ENCODE data around the gene SEPTIN1.
"Not testable (repeated sequence)": the region's sequence is repeated elsewhere in the genome, so short reads cannot be mapped to it uniquely, and the experiment has no call there.

The SEPTIN1 gene

DNA sequence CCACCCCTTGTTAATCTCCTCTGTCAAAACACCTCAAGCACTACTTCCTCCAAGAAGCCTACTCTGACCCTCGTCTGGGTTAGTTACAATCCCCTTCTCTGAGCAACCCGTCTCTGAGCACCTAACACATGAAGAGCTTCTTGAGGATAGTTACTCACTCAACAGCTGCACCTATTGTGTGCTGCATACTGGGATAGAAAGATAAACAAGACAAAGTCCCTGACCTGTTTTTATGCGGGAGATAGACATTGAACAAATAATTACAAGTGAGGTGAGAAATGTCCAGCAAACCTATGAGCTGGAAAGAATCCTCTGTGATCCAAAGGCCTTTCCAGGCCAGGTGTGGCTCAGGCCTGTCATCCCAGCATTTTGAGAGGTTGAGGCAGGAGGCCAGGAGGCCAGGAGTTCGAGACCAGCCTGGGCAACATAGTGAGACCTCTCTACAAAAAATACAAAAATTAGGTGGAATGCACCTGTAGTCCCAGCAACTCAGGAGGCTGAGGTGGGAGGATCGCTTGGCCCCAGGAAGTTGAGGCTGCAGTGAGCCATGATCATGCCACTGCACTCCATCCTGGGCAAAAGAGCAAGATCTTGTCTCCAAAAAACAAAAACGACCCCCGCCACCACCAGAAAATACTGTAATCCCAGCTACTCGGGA lies 19.5 kb upstream of the SEPTIN1 start:
- no peak for DNase-seq (ENCODE audit: low read depth)

DNA sequence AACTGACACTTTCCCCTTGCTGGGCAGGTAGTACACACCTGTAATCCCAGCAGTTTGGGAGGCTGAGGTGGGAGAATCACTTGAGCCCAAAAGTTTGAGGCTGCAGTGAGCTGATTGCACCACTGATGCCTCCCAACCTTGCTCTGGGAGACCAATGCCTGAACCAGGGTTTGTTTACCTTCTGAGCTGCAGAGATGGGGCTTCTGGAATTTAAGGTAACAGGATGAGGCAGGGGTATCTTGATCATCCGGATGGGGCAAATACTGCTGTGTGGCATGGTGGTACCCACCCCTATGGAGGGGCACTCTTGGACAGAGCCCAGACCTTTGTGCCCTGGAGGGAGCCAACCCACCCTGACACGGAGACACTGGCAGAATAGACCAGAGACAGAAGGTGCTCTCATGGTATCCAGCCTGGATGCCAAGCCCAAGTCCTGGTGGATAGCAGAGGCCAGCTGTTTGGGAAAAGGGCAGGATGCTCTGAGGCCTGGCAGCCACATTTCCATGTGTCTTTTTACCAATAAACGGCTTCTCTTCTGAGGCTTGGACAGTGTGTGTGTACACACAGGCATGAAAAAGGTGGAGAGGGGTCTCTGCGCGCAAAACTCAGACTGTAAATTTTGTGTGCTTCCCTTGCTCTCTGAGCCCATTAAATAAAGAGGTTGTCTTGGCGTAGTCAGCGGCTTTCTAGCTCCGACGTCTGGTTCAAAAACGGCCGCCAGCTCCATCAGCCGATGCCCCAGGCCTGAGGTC lies 17.2 kb upstream of the SEPTIN1 start:
- no peak for DNase-seq (ENCODE audit: low read depth)

DNA sequence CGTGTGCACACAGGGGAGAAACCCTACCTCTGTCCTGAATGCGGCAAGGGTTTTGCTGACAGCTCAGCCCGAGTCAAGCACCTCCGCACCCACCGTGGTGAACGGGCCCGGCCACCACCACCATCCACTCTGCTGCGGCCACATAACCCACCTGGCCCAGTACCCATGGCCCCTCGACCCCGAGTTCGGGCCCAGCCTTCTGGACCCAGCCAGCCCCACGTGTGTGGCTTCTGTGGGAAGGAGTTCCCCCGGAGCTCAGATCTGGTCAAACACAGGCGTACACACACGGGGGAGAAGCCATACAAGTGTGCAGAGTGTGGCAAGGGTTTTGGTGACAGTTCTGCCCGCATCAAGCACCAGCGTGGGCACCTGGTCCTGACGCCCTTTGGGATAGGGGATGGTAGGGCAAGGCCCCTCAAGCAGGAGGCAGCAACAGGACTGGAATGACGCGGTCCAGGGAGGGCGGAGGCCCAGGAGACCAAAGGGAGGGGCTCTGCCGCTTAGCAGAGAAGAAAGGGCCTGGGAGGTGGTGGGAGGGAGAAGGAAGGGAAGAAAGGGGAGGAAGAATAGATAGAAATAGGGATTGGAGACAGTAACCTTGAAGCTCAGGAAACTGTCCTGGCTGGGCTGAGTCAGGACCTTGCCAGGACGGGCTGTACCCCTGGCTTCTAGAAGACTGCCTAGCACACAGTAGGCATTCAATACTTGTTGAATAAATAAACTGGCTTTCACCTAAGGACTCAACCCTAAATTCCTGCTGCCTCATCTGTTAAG lies 16.5 kb upstream of the SEPTIN1 start:
- no peak for DNase-seq (ENCODE audit: low read depth)

DNA sequence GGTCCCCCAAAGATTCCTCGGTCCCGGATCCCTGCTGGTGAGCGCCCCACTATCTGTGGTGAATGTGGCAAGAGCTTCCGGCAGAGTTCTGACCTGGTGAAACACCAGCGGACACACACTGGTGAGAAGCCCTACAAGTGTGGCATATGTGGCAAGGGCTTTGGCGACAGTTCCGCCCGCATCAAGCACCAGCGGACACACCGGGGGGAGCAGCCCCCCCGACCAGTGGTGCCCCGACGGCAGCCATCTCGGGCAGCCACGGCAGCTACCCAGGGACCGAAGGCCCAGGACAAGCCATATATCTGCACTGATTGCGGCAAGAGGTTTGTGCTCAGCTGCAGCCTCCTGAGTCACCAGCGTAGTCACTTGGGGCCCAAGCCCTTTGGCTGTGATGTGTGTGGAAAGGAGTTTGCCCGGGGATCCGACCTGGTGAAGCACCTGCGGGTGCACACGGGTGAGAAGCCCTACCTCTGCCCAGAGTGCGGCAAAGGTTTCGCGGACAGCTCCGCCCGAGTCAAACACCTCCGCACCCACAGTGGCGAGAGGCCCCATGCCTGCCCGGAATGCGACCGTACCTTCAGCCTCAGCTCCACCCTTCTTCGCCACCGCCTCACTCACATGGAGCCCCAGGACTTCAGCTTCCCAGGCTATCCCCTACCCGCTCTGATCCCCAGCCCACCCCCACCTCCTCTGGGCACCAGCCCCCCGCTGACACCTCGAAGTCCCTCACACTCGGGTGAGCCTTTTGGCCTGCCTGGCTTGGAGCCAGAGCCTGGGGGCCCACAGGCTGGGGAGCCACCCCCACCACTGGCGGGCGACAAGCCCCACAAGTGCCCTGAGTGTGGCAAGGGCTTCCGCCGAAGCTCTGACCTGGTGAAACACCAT lies 15.7 kb upstream of the SEPTIN1 start:
- no peak for DNase-seq (ENCODE audit: low read depth)

DNA sequence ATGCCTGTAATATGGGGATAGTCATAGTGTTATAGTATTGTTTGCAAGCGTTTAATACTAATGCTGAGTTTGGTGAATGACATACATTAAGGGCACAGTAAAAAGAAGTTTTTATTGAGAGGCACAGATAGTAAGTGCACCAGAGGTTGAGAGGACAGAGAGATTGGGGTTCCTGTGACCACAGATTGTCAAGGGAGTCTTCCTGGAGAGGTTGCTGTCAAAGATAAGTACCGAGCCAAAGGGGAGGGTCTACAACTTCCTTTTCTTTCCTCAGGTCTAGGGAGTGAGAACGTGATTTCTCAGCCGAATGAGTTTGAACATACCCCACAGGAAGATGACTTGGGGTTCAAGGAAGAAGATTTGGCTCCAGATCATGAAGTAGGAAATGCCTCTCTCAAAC lies 14.7 kb upstream of the SEPTIN1 start:
- no peak for DNase-seq (ENCODE audit: low read depth)

DNA sequence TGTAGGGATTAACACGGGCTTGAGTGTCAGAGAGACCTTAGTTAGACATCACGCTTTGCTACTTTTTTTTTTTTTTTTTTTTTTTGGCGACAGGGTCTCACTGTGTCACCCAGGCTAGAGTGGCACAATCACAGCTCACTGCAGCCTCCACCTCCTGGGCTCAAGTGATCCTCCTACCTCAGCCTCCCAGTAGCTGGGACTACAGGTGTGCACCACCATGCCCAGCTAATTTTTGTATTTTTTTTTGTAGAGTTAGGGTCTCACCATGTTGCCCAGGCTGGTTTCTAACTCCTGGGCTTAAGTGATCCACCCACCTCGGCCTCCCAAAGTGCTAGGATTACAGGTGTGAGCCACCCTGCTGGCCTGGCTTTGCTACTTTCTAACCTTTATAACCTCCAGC lies 14.3 kb upstream of the SEPTIN1 start:
- DNase-seq (ENCODE audit: low read depth), result not testable (repeated sequence)

DNA sequence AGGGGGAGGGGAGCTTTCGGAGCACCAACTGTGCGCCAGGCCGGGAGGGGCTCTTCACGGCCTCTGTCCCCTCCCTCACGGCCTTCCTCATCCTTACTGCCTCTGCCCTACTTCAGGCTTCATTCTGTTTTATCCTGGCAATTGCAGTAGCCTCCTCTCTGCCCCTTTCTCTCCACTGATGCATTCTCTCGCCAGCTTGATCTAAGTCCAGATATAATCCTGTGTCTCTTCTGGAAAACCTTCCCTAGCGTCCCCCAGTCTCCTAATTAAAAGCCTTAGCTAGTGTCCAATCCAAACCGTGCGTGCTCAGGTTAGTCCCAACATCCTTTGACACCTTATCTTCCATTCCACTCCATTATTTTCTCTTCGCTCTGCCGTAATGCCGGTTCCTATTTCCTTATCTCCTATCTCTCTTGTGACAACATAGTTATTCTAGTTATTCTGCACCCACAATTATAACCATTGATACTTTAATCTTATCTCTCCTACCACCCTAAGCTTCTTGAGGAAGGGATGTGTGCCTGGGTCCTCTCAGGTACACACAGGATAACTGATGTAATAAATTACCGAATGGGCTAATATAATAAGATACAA lies 13.7 kb upstream of the SEPTIN1 start:
- DNase-seq (ENCODE audit: low read depth), result no peak

DNA sequence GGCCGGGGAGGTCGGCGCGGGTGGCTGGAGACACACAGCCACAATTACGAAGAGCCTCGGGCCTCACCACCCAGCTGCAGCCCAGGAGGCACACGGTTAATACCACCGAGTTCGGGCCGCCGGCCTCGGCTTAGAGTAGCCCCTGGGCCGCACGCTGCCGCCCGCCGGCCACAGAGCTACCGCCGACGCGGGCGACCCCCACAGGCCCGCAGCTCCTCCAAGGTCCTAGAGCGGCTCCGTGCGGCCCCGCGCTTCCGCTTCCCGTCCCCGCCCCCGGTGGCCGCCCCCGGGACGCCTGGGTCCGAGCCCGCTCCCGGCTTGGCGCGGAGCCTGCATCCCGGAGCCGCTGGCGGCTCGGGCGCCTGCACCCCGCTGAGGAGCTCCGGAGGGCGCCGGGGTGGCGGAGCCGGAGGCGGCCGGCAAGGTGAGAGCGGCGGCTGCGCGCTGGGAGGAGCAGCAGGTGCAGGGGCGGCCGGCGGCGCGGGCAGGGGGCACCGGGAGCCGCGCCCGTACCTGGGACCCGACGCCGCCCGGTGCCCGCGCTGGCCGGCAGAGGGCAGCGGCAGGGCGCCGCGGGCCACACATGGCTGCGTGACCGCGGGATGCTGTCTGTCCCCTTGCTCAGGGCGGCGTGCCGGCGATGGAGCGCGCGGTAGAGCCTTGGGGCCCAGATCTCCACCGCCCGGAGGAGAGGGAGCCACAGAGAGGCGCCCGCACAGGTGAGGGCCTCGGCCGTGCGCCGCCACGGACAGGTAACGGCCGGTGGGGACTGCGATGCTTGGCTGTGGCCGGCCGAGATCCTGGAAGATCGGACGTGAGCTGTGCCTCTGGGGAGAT lies 13.0 kb upstream of the SEPTIN1 start, which contains the start of gene ZNF48:
TSS of gene ZNF48 (plus strand) at position 266 of the 837 bp plus-strand sequence. CDS start at position 641, 375 bp downstream.
- peak; percentile 47 for DNase-seq (ENCODE audit: low read depth)

DNA sequence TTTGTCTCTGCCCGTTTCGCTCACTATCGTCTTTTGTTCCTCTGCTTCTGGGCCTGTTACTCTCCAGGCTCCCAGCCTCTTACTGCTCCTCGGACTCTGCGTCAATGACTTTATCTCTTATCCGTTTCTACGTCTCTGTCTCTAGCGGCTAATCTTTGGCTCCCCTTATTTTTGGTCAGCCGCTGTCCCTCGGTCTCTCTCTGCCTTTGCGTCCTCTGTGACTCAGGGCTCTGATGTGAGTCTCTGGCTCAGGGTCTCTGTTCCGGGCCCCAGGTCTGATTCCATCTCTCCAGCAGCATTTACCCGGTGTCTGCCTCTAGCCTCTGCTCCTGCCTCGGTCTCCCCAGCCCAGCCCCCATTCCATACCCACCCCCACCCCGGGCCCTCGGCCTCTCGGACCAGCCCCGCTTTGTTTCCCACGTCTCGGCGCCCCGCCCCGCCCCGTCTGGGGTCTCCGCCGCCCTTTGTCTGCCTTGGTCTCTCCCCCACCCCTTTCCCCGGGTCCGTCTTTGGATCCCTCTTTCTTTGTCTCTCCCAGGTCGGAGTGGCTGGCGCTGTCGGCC lies 12.3 kb upstream of the SEPTIN1 start:
- DNase-seq (ENCODE audit: low read depth), result no peak

DNA sequence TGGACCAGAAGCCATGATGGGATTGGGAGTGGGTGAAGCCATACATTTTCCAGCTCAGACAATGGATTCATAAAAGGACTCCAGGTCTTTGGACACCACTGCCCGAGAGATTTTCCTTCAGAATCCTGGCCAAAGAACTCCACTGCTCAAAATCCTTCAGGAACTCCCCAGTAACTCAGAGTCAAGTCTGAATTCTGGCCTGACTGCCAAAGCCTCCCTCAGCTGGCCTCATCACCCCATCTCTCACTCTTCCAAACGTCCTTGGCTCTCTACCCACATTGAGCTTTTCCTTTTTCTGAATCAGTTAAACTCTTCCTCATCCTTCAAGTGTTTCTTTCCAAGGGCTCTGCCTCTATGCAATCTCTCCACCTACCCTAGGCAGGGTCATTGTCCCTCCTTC lies 1.2 kb upstream of the SEPTIN1 start:
- no peak for DNase-seq (ENCODE audit: low read depth)

DNA sequence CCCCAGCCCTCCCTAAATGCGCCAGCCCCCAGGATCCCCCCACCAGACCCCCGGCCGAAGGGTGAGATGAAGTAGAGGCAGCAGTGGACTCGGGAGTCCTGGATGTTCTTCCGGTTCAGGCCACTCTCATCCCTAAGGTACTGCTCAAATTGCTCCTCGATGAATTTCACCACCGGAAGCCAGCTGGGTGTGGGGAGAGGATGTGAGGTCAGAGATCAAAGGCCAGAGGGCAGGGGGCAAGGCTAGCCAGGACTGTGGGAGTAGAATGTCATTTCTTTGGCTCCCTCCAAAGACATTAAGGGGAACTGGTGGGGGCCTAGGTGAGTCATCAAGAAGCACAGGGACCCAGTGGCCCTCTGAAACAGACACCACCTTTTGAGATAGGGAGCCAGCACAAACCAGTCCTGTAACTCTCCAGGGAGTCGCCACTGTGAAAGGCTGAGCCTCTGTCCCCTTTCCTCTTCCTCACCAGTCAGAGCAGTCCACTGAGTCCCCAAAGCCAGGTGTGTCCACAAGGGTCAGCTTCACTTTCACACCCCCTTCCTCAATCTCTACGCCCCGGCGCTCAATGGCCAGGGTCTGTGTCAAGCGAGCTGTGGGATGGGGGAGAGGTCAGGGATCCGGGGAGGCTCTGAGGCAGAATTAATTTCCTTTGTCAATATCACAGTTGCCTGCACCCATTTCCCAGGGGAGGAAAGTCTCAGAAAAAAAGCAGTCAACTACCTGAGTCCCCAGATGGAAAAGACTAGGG lies 895 bp downstream of the SEPTIN1 start:
- no peak for DNase-seq (ENCODE audit: low read depth)

DNA sequence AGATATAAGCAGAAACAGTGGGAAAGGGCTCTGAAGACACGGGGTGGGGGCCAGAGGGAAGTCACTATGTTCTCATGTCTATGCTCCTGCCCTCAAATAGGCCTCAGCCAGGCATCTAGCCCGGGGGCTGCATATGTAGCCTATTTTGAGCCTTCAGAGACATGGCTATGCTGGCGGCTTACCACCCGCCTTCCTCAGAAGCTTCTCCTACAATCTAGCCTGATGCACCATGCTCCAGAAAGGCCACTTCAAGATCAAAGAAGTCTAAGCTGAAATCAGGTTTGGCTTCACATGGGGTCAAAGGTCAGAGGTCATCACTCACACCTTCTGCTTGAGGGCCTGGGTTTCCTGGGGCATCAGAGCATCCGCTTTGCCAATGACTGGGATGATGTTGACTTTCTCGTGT lies 1.6 kb downstream of the SEPTIN1 start:
- DNase-seq (ENCODE audit: low read depth), result no peak

DNA sequence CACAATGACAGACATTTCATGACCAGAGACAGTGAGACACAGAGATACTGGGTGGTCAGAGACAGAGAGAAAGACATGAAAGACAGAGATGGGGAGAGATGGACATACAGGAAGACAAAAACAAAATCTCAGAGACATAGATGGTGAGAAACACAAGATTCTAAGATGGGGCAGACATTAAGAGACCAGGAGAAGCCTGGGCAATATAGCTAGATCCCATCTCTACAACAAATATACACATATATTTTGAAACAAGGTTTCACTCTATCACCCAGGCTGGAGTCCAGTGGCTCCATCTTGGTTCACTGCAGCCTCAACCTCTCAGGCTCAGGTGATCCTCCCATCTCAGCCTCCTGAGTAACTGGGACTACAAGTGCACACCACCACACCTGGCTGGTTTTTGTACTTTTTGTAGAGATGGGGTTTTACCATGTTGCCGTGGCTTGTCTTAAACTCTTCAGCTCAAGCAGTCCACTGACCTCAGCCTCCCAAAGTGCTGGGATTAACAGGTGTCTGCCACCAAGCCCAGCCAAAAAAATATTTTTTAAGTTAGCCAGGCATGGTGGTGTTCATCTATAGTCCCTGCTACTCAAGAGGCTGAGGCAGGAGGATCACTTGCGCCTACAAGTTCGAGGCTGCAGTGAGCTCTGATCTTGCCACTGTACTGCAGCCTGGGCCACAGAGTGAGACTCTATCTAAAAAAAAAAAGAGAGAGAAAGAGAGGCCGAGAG lies 2.1 kb downstream of the SEPTIN1 start:
- no peak for DNase-seq (ENCODE audit: low read depth)

DNA sequence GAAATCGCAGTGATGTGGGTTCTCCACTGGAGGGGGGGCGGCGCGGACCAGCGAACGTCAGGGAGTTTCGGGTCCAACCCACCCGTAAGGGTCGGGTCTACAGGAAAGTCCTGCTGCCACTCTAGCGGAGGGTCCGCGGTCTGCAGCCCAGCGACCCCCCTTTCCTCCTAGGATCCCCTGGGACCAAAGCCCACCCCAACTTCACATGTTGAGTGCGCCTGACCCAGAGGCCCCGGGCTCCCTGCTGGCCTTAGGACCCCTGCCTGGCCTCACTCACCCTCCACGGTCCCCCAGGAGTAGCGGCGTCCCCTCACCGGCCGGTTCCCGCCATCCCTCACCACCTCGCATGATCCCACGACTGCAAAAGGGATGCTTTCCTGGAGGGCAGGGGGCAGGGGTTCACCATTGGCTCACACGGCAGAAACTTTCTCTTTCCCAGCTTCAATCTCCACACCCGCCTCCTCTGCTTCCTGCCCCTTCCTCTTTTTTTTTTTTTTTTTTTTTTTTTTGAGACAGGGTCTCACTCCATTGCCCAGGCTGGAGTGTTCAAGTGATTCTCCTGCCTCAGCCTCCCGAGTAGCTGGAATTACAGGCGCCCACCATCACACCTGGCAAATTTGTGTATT lies 3.1 kb downstream of the SEPTIN1 start:
- DNase-seq (ENCODE audit: low read depth), result no peak

DNA sequence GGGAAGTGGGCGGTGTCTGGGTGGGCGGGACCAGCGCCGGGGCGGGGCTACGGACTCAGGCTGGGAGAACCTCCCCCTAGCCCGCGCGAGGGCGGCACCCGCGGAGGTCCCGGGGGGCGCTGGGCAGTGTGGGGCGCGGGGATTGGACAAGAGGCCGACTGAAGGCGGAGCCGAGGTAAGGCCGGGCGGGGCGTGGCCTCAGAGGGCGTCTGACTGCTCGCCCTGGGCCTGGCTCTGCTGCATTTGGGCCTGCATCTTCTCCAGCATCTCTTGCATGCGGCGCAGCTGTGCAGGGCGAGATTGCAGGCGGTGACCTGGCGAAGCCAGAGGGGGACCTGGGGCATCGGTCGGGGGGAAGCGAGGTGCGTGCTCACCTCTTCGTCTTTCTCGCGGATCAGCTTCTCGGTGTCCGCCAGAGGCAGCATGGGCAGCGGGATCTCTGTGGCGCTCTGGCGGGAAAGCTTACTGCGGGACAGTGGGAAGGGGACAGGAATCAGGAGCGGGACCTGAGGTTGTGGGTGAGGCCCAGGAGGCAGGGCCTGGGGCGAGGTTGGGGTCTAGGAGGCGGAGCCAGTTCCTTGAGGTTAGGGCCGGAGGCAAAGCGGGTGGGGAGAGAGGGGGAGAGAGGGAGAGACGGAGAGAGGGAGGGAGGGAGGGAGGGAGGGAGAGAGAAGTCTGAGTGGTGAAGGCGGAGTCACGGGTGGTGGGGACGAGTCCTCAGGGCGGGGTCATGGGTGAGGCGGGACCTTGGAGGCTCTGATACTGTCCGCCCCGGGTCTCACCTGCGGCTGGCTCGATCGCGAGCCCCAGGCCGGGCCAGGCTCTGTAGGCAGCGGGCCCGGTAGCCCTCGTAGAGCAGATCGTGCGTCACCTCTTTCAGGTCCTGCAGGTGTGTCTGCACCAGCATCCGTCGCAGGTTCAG lies 3.9 kb downstream of the SEPTIN1 start:
- DNase-seq (ENCODE audit: low read depth), result peak; percentile 100

DNA sequence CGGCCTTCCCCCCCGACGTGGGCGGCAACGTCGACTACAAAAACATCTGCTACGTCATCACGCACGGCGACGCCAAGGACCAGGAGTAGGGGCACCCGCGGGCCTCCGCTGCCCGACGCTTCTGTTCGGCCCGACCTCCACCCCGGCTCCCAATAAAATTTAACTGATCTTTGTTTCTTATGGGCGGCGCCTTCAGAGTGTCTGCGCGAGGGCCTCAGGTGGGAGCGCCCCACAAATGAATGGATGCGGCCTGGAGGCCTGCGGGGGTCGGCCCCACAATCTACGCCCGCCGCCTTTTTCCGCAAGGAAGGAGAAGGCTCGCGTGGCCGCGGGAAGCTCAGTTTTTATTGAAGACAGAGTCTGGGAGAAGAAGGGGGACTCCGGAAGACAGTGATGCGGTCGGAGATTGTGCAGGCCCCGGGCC lies 4.5 kb downstream of the SEPTIN1 start:
- peak; percentile 80 for DNase-seq (ENCODE audit: low read depth)
